Measurements from ENCODE around the gene SINHCAF. TPM values are rescaled to one million over a fixed set of nuclear protein-coding genes. Genes with fewer than 3 reads are reported as not detected.

SINHCAF gene
- polyA plus RNA-seq, 6 donors from 2014 or later, result 65.6 to 89.8 (median 83.6) TPM

DNA sequence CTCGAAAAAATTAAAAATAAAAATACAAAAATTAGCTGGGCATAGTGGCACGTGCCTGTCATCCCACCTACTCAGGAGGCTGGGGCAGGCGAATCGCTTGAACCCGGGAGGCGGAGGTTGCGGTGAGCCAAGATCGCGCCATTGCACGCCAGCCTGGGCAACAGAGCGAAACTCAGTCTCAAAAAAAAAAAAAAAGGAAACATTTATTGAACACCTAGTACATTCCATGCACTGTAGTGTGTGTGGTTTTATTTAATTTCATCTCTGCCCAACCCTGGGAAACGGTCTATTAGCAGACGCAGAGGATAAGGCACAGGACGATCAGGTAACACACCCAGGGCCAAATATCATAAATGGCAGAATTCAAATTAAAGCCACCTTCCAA is 35.8 kb upstream of the SINHCAF start:
- ATAC-seq (ENCODE audit: low read depth in 2 of 2) (no peak), DNase-seq (no peak)
- Mint-ChIP-seq H3K4me1 (peaks cover 14 to 24% (median 20%) of the 10 kb centered on the region in 3 donors), H3K4me3 (peak overlapping the region in 2 of 8 donors; percentile 5 to 52), H3K27ac (peak overlapping the region in 1 of 6 donors; percentile 38), H3K27me3 (no peaks in the 10 kb centered on the region), H3K36me3 (no peaks in the 10 kb centered on the region), H3K9me3 (no peaks in the 10 kb centered on the region)

DNA sequence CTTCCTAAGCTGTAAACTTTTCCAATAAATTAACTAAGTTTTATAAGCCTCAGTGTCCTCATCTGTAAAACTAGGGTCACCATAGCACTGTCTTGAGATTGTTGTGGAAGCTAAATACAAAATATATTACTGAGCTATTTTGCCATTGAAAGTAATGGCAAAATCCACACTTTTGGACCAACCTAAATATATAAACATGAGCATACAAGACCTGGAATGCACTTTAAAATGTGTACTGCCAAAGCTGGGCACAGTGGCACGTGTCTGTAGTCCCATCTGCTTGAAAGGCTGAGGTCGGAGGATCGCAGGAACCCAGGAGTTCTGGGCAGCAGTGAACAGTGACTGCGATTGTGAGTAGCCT is 29.8 kb upstream of the SINHCAF start:
- H3K27me3 Mint-ChIP-seq, result peaks cover 0 to 7% (median 0%) of the 10 kb centered on the region in 3 donors
- no peaks in the 10 kb centered on the region for H3K36me3 Mint-ChIP-seq
- H3K4me1 Mint-ChIP-seq, result peaks cover 7 to 11% (median 7%) of the 10 kb centered on the region in 3 donors
- ATAC-seq (ENCODE audit: low read depth in 2 of 2) (no peak), DNase-seq (no peak)
- peaks cover 0 to 3% (median 0%) of the 10 kb centered on the region in 7 donors for H3K9me3 Mint-ChIP-seq
- H3K4me3 Mint-ChIP-seq, result no peak overlapping the region
- no peak overlapping the region for H3K27ac Mint-ChIP-seq

DNA sequence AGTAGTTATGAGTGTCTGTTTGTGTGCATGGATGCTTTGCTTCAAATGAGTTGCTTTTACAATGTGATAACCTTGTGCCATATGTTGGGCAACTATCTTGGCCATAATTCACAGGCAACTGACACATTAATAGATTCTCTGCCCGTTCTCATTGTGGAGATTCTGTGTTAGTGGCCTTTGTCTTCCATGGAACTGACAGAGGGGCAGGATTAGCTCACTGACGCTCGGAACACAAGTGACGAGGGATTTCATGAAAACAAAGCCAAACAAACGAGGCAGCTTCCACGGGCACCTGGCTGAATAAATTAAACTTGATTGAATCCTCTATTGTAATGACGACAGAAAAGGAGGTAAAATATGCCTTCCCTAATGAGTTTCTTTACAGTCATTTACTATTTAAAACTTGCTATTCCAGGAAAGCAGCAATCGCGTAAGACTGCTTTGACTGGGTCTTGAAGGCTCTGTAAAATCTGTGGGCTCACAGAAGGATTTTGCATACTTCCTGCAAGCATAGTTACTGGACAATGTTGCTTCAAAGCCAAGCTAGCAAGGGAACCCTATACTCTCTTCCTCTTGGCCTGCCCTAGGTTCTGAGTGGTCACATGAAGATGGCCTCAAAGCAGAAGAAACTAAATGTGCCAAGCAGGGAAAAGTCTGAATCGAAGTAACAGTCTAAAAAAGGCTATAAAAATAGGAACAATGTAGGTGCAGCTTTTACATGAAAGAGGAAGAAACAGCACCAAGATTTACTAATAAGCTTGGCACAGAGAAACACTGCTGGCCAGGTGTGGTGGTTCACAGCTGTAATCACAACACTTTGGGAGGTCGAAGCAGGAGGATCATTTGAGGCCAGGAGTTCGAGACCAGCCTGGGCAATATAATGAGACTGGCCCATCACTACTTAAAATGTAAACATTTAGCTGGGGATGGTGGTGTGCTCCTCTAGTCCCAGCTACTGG is 28.1 kb upstream of the SINHCAF start:
- H3K9me3 Mint-ChIP-seq, result peaks cover 0 to 3% (median 0%) of the 10 kb centered on the region in 7 donors
- peak; percentile 52 to 64 for ATAC-seq (ENCODE audit: low read depth in 2 of 2)
- peaks cover 5 to 21% (median 8%) of the 10 kb centered on the region in 3 donors for H3K27me3 Mint-ChIP-seq
- DNase-seq, result no peak
- H3K27ac Mint-ChIP-seq, result peak overlapping the region in 2 of 6 donors; percentile 49 to 52
- H3K4me3 Mint-ChIP-seq, result no peak overlapping the region
- H3K36me3 Mint-ChIP-seq, result no peaks in the 10 kb centered on the region
- peaks cover 7 to 11% (median 7%) of the 10 kb centered on the region in 3 donors for H3K4me1 Mint-ChIP-seq

DNA sequence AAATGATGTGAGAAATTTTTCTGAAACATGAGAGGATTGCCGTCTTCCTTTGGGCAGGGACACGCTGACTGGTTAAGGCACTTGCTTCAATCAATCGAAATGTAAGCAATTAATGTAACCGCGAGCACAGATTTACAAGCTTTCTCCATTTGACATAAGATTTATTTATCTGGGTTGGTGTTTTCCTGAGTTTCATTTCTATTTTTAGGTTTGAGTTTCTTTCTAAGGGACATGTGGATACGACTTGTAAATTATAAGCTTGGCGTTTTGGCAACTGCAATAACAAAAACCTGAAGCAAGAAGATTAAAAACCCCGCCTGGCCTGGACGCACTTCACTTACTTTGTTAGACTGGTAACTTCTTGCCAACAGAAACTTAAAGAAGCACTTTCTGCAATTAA is 20.3 kb upstream of the SINHCAF start:
- Mint-ChIP-seq H3K9me3 (no peaks in the 10 kb centered on the region), H3K4me3 (no peak overlapping the region), H3K4me1 (peaks cover 0 to 2% (median 0%) of the 10 kb centered on the region in 3 donors), H3K36me3 (no peaks in the 10 kb centered on the region), H3K27ac (peak overlapping the region in 2 of 6 donors; percentile 23 to 25), H3K27me3 (peaks cover 8 to 14% (median 9%) of the 10 kb centered on the region in 3 donors)
- no peak for ATAC-seq (ENCODE audit: low read depth in 2 of 2)
- DNase-seq, result no peak

DNA sequence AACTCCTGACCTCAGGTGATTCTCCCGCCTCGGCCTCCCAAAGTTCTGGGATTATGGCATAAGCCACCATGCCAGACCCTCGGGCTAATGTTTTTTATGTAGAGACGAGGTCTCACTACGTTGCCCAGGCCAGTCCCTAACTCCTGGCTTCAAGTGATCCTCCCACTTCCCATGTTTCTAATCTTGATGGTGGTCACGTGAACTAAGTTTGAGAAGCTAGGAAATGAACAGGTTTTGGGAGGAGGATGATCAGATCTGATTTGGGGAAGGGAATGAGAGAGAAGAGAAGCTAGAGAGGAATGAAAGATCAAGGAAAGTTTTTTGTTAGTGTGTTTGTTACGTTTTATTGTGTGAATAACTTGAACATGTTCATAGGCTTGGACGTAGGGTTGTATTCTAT is 17.2 kb upstream of the SINHCAF start:
- ATAC-seq (ENCODE audit: low read depth in 2 of 2) (no peak), DNase-seq (no peak)
- no peaks in the 10 kb centered on the region for H3K9me3 Mint-ChIP-seq
- no peak overlapping the region for H3K4me3 Mint-ChIP-seq
- H3K36me3 Mint-ChIP-seq, result no peaks in the 10 kb centered on the region
- peaks cover 0 to 4% (median 0%) of the 10 kb centered on the region in 3 donors for H3K27me3 Mint-ChIP-seq
- peaks cover 0 to 2% (median under 1%) of the 10 kb centered on the region in 3 donors for H3K4me1 Mint-ChIP-seq
- no peak overlapping the region for H3K27ac Mint-ChIP-seq

DNA sequence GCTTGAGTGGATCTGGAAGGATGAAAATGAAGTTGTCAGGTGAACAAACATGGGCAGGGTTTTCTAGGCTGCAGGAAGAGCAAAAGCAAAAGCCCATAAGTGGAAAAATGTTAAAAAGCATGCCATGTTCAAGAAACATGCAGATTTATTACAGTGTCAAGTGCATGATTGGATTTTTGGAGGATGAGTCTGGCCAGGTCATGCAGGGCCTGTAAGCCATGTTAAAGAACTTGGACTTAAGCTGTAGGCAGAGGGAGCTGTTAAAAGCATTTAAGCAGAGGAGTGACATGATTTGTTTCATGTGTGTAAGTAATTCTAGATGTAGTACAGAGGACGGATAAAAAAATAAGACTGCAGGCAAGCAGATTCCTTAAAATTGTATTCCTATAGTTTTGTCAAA is 16.3 kb upstream of the SINHCAF start:
- Mint-ChIP-seq H3K27ac (peak overlapping the region in 1 of 6 donors; percentile 0), H3K4me1 (peaks cover 0 to 6% (median 2%) of the 10 kb centered on the region in 3 donors), H3K4me3 (no peak overlapping the region)

DNA sequence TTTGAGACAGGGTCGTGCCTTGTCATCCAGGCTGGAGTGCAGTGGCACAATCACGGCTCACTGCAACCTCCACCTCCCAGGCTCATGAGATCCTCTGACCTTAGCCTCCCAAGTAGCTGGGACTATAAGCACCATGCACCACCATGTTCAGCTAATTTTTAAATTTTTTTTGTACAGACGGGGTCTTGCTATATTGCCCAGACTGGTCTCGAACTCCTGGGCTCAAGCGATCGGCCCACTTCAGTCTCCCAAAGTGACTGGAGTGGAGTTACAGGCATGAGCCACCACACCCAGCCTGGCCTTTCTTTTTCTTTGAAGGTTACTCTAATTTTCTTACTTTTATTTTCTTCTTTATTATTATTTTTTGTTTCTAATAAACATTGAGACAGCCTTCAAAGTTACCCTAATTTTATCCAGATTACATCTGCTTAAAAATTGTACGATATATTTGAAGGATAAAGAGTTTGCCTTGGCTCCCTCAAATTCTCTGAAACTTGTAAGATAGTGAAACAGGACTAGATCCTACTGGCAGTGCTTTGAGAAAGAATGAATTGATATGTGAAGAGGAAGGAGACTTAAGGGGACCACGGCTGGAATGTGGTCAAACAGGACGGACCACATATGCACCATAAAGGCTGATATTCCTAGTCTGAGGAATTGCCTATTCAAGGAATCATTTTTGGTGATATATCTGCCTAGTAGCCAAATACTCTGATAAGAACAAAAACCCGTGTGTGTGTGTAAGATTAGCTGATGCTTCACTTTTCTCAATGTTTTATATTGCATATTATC is 14.1 kb upstream of the SINHCAF start:
- DNase-seq, result no peak
- Mint-ChIP-seq H3K4me1 (peaks cover 0 to 6% (median 0%) of the 10 kb centered on the region in 3 donors), H3K36me3 (no peaks in the 10 kb centered on the region), H3K27me3 (peaks cover 0 to 4% (median 0%) of the 10 kb centered on the region in 3 donors), H3K27ac (no peak overlapping the region), H3K9me3 (no peaks in the 10 kb centered on the region), H3K4me3 (no peak overlapping the region)
- no peak for ATAC-seq (ENCODE audit: low read depth in 2 of 2)

More for the DNA sequence above, 16.3 kb upstream of the SINHCAF start:
- peaks cover 0 to 4% (median 0%) of the 10 kb centered on the region in 3 donors for H3K27me3 Mint-ChIP-seq
- H3K9me3 Mint-ChIP-seq, result no peaks in the 10 kb centered on the region
- no peaks in the 10 kb centered on the region for H3K36me3 Mint-ChIP-seq
- DNase-seq, result no peak
- no peak for ATAC-seq (ENCODE audit: low read depth in 2 of 2)

DNA sequence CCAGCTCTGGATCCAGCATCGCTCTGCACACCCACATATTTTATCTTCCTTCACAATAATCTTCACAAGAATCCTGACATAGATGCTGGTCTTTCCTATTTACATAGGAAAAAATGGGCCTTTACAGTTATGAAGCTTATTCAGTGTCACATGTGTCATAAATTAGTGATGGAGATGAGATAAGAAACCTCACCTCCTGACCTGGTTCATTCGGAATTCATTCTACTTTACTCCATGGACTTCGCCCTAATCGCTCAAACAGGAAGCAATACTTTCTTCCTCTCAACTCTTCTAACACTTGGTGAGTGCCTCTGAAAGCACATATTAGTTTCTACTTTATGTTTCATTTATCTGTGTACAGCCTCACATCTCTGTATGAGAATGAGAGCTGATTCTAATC is 12.0 kb upstream of the SINHCAF start:
- H3K9me3 Mint-ChIP-seq, result no peaks in the 10 kb centered on the region
- no peak for ATAC-seq (ENCODE audit: low read depth in 2 of 2)
- no peak overlapping the region for H3K27ac Mint-ChIP-seq

DNA sequence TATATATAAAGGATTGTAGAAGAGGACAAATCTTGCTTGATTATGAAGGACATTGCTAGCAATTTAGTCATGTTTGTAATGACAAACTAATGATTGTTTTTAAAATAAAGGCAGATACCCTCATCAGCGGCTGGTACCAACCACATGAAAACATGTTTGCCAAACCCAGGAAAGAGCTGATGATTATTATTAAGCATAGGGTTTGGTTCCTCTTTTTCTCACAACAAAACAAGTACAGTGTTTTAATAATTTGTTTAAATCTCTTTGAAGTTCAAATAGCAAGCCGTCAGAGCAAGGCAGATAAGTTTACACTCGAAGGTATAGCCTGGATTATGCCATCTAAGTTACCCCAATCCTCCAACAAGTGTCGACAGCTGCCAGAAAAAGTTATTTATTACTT is 5.3 kb upstream of the SINHCAF start:
- ATAC-seq (ENCODE audit: low read depth in 2 of 2), result peak; percentile 62 to 74

More for the DNA sequence above, 12.0 kb upstream of the SINHCAF start:
- Mint-ChIP-seq H3K36me3 (peaks cover 0 to 4% of the 10 kb centered on the region in 2 donors), H3K4me1 (peaks cover 0 to 6% (median 0%) of the 10 kb centered on the region in 3 donors), H3K27me3 (no peaks in the 10 kb centered on the region), H3K4me3 (no peak overlapping the region)
- no peak for DNase-seq

DNA sequence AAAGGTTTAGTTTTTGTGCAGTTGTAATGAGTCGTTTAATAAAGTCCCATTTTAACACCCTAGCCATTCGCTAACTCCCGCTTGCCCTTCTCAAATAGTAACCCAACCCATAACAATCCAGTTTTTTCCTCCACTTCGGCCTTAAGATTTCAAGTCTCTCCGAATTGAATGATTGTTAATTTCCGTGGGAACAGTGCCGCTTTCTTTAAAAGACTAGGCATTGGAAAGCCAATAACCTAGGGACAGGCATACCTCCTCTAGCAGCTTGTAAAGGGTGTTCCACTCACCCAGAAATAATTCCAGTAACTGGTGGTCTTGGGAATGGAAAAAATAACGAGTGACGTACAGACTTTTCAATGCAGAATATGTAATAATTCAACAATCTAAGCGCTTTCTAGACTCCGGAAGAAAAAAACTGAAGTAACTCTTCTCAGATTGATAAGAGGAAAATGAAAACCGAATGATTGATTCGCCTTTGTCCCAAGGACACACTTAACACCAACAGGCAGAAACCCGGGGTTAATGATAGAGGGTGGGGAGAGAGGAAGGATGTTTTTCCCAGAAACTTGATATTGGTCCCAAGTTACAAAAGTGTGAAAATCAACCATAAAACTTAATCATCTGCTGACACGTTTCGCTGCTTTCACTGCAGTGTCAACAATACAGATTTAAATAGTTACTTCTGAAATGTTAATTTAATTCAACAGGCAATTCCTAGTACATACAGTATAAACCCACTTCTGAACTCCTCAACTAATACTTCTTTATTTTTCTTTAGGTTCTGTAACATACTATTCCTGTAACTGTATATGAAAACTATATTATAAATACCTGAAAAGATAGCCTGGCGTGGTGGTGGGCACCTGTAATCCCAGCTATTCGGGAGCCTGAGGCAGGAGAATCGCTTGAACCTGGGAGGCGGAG is 1.0 kb upstream of the SINHCAF start:
- DNase-seq, result no peak
- peak overlapping the region; percentile 85 to 99 (median 96) for H3K4me3 Mint-ChIP-seq
- peaks cover 0 to 6% of the 10 kb centered on the region in 2 donors for H3K36me3 Mint-ChIP-seq
- H3K27me3 Mint-ChIP-seq, result no peaks in the 10 kb centered on the region
- peak overlapping the region in 5 of 6 donors; percentile 44 to 99 (median 93) for H3K27ac Mint-ChIP-seq
- no peak for ATAC-seq (ENCODE audit: low read depth in 2 of 2)
- peaks cover 13 to 34% (median 29%) of the 10 kb centered on the region in 3 donors for H3K4me1 Mint-ChIP-seq
- no peaks in the 10 kb centered on the region for H3K9me3 Mint-ChIP-seq

More for the DNA sequence above, 5.3 kb upstream of the SINHCAF start:
- peaks cover 9 to 24% (median 14%) of the 10 kb centered on the region in 3 donors for H3K4me1 Mint-ChIP-seq
- peaks cover 0 to 4% of the 10 kb centered on the region in 2 donors for H3K36me3 Mint-ChIP-seq
- no peak for DNase-seq
- H3K9me3 Mint-ChIP-seq, result peaks cover 0 to 4% (median 0%) of the 10 kb centered on the region in 7 donors
- peak overlapping the region in 2 of 8 donors; percentile 15 to 53 for H3K4me3 Mint-ChIP-seq
- peak overlapping the region in 1 of 6 donors; percentile 54 for H3K27ac Mint-ChIP-seq
- H3K27me3 Mint-ChIP-seq, result no peaks in the 10 kb centered on the region

DNA sequence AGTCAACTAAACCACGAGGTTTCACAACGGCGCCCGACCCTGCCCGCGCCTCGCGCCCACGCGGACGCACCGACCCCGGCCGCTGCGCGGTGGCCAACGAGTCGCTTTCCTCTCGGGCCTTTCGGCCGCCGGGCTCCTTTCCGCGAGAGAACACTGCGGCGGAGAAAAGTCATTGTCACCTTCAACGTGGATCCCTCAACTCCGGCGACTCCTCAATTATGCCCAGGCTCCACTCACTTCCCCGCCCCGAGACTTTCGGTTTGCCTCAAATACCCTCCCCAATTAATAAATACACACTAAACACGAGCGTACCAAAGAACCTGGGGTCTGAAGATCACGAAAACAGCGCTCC is 450 bp downstream of the SINHCAF start:
- H3K36me3 Mint-ChIP-seq, result peaks cover 0 to 6% of the 10 kb centered on the region in 2 donors
- peak overlapping the region; percentile 93 to 99 (median 98) for H3K27ac Mint-ChIP-seq
- ATAC-seq (ENCODE audit: low read depth in 2 of 2) (no peak), DNase-seq (no peak)
- H3K27me3 Mint-ChIP-seq, result no peaks in the 10 kb centered on the region
- peaks cover 16 to 44% (median 36%) of the 10 kb centered on the region in 3 donors for H3K4me1 Mint-ChIP-seq
- H3K9me3 Mint-ChIP-seq, result no peaks in the 10 kb centered on the region
- H3K4me3 Mint-ChIP-seq, result peak overlapping the region; percentile 85 to 99 (median 96)

DNA sequence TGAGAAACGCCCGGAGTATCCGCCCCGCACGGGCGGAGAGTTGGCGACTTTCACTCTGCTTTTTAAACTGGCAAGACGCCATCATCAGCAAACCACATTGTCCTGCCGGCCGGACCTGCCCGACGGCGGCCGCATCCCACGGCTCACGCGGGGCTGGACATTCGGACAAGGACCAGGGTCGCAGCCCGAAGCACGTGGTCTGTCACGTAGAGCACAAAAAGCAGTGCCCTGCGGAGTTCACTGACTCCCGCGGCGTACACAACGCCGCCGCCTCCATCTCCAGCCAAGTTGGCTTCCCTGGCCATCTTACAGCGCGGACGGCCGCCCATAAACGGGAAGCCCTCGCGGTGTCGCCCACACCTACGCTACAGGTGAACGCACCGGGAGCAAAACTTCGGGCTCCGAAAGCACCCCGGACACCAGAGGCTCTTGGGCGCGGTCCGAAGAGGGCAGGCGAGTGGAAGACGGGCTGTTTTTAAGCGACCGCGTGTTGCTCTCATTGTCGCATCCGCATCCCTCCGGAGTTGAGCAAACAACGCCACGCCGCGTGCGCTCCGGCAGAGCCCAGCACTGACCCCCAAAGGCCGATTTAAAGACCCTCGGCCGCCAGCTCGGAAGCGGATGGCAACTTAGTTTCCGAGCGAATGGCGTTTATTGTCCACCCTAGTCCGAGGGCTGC is 966 bp downstream of the SINHCAF start:
- H3K36me3 Mint-ChIP-seq, result peaks cover 0 to 6% of the 10 kb centered on the region in 2 donors
- H3K4me1 Mint-ChIP-seq, result peaks cover 20 to 49% (median 40%) of the 10 kb centered on the region in 3 donors
- H3K4me3 Mint-ChIP-seq, result peak overlapping the region; percentile 85 to 99 (median 96)
- H3K27ac Mint-ChIP-seq, result peak overlapping the region; percentile 88 to 98 (median 95)
- no peak for ATAC-seq (ENCODE audit: low read depth in 2 of 2)
- H3K27me3 Mint-ChIP-seq, result no peaks in the 10 kb centered on the region
- no peaks in the 10 kb centered on the region for H3K9me3 Mint-ChIP-seq
- peak; percentile 45 for DNase-seq

Data from naive B cell (primary cell).